Suprapubic skin (tissue), 4 donors: ENCODE data around the gene DNM3. TPM values are rescaled to one million over a fixed set of nuclear protein-coding genes. Genes with fewer than 3 reads are reported as not detected.

Experiments used
- DNase-seq, 2 donors: peaks; one replicate each; pipeline ENCODE4 v3.0.0-alpha.2; 2019; ENCODE audit warnings: low spot score in 2 of 2
- H3K27ac ChIP-seq: fragments of 200-600 bp; sonication (generic); one replicate; pipeline ENCODE4 v1.5.1; 2019
- H3K27me3 ChIP-seq: fragments of 200-600 bp; sonication (generic); one replicate; pipeline ENCODE4 v1.5.1; 2019
- H3K36me3 ChIP-seq: fragments of 200-600 bp; sonication (generic); one replicate; pipeline ENCODE4 v1.5.1; 2019
- H3K4me1 ChIP-seq: fragments of 200-600 bp; sonication (generic); one replicate; pipeline ENCODE4 v1.5.1; 2019
- H3K4me3 ChIP-seq: fragments of 200-600 bp; sonication (generic); one replicate; pipeline ENCODE4 v1.5.1; 2019; ENCODE audit warnings: mild to moderate bottlenecking
- H3K9me3 ChIP-seq: fragments of 200-600 bp; sonication (generic); one replicate; pipeline ENCODE4 v1.5.1; 2019
- EP300 ChIP-seq: sonication (generic); formaldehyde crosslinking; IDR thresholded peaks from one replicate; pipeline ENCODE4 v1.6.1; 2017; ENCODE audit warnings: antibody characterized with exemption
- POLR2A ChIP-seq, 2 donors: fragments of 450-650 bp; IDR thresholded peaks; one replicate each; pipeline ENCODE4 v1.6.1; 2017; ENCODE audit warnings: antibody characterized with exemption in 2 of 2, mild to moderate bottlenecking in 2 of 2, moderate library complexity in 2 of 2
- POLR2AphosphoS5 ChIP-seq, 3 donors: sonication (generic); formaldehyde crosslinking; IDR thresholded peaks; one replicate each; pipeline ENCODE4 v1.6.1; 2017; ENCODE audit warnings: antibody characterized with exemption in 3 of 3
- WGBS: methylation state at CpG from one replicate; pipeline ENCODE4 v1.1.5; 2018; 5-methylcytosine and 5-hydroxymethylcytosine counted together
- total RNA-seq, 4 donors: library from RNA; depleted of rRNA; stranded (reverse); fragments of >200 nt; gene quantifications; one replicate each; pipeline ENCODE4 v1.1.0, GENCODE V29; 2016
- TF ChIP-seq, protein P1 (sequence below), 2 donors: fragments of 200-600 bp in 1 of 2; fragments of 450-650 bp in 1 of 2; sonication (generic) in 1 of 2; IDR thresholded peaks; one replicate each; pipeline ENCODE4 v1.5.1; 2016 to 2019; ENCODE audit warnings: antibody characterized with exemption in 2 of 2, mild to moderate bottlenecking in 1 of 2, moderate library complexity in 1 of 2

DNM3 gene
- total RNA-seq, 4 donors from 2014 or later = 1.6 to 11.7 (median 3.7) TPM

GRCh38 chr1:172324761-172325160, 483.5 kb downstream of the DNM3 start:
- Histone ChIP-seq H3K4me1 (peaks cover 44% of the 10 kb centered on the region), H3K27ac (peak overlapping the region; percentile 20), H3K9me3 (no peaks in the 10 kb centered on the region), H3K36me3 (no peaks in the 10 kb centered on the region), H3K27me3 (no peaks in the 10 kb centered on the region), H3K4me3 (no peak overlapping the region)
- no peak for DNase-seq
- WGBS = 81% methylated on average over 1 of the region's 1 CpG
- TF ChIP-seq, protein P1, sequence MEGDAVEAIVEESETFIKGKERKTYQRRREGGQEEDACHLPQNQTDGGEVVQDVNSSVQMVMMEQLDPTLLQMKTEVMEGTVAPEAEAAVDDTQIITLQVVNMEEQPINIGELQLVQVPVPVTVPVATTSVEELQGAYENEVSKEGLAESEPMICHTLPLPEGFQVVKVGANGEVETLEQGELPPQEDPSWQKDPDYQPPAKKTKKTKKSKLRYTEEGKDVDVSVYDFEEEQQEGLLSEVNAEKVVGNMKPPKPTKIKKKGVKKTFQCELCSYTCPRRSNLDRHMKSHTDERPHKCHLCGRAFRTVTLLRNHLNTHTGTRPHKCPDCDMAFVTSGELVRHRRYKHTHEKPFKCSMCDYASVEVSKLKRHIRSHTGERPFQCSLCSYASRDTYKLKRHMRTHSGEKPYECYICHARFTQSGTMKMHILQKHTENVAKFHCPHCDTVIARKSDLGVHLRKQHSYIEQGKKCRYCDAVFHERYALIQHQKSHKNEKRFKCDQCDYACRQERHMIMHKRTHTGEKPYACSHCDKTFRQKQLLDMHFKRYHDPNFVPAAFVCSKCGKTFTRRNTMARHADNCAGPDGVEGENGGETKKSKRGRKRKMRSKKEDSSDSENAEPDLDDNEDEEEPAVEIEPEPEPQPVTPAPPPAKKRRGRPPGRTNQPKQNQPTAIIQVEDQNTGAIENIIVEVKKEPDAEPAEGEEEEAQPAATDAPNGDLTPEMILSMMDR (IDR thresholded peaks at IDR 0.05) = no peak
- TF ChIP-seq POLR2AphosphoS5 (IDR thresholded peaks at IDR 0.05) = no peak
- no peak for TF ChIP-seq EP300
- no peak for TF ChIP-seq POLR2A (IDR thresholded peaks at IDR 0.05)

- Histone ChIP-seq H3K4me1 (peaks cover 44% of the 10 kb centered on the region), H3K36me3 (no peaks in the 10 kb centered on the region), H3K27me3 (no peaks in the 10 kb centered on the region), H3K4me3 (no peak overlapping the region), H3K27ac (peak overlapping the region; percentile 20), H3K9me3 (no peaks in the 10 kb centered on the region)
- DNase-seq = no peak
- WGBS = 30% methylated on average over 2 of the region's 2 CpGs
- TF ChIP-seq POLR2A (IDR thresholded peaks at IDR 0.05) (no peak), POLR2AphosphoS5 (IDR thresholded peaks at IDR 0.05) (no peak), EP300 (no peak)
- TF ChIP-seq, protein P1 (IDR thresholded peaks at IDR 0.05) = no peak
Measured at GRCh38 chr1:172325531-172325930, 484.2 kb downstream of the DNM3 start.

- Histone ChIP-seq H3K4me1 (peaks cover 40% of the 10 kb centered on the region), H3K27ac (no peak overlapping the region), H3K9me3 (no peaks in the 10 kb centered on the region), H3K36me3 (no peaks in the 10 kb centered on the region), H3K4me3 (no peak overlapping the region), H3K27me3 (no peaks in the 10 kb centered on the region)
- WGBS = 71% methylated on average over 2 of the region's 2 CpGs
- TF ChIP-seq POLR2A (IDR thresholded peaks at IDR 0.05) (no peak), POLR2AphosphoS5 (IDR thresholded peaks at IDR 0.05) (no peak), EP300 (no peak)
- TF ChIP-seq, protein P1 (IDR thresholded peaks at IDR 0.05) = no peak
- DNase-seq = no peak
Measured at GRCh38 chr1:172326136-172326535, 484.8 kb downstream of the DNM3 start.

DNA sequence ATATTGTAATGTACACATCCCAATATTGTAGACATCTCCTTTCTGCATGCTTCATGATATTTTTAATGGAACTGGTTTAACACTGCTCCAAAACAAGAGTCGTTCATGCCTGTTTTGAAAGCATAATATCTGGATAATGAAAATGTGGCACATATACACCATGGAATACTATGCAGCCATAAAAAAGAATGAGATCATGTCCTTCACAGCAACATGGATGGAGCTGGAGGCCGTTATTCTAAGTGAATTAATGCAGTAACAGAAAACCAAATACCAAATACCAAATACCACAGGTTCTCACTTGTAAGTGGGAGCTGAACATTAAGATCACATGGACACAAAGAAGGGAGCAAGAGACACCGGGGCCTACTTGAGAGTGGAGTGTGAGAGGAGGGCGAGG, 487.0 kb downstream of the DNM3 start:
- Histone ChIP-seq H3K4me3 (no peak overlapping the region), H3K27ac (no peak overlapping the region), H3K36me3 (no peaks in the 10 kb centered on the region), H3K4me1 (peaks cover 20% of the 10 kb centered on the region), H3K9me3 (no peaks in the 10 kb centered on the region), H3K27me3 (no peaks in the 10 kb centered on the region)
- DNase-seq = no peak
- TF ChIP-seq EP300 (no peak), POLR2A (IDR thresholded peaks at IDR 0.05) (no peak), POLR2AphosphoS5 (IDR thresholded peaks at IDR 0.05) (no peak)
- TF ChIP-seq, protein P1 (IDR thresholded peaks at IDR 0.05) = no peak
- 94% methylated on average over 4 of the region's 4 CpGs for WGBS

DNA sequence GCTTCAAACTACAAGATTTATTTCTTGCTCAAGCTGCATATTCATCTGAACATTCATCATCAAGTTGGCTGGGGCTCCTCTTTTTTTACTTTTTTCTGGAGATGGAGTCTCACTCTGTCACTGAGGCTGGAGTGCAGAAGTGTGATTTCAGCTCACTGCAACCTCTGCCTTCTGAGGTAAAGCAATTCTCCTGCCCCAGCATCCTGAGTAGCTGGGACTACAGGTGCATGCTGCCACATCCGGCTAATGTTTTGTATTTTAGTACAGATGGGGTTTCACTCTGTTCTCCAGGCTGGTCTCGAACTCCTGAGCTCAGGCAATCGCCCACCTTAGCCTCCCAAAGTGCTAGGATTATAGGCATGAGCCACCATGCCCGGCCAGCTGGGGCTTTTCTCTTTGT, 490.9 kb downstream of the DNM3 start:
- no peak for TF ChIP-seq POLR2A (IDR thresholded peaks at IDR 0.05)
- TF ChIP-seq EP300 = no peak
- TF ChIP-seq, protein P1 (IDR thresholded peaks at IDR 0.05) = no peak
- no peak for TF ChIP-seq POLR2AphosphoS5 (IDR thresholded peaks at IDR 0.05)
- Histone ChIP-seq H3K4me1 (no peaks in the 10 kb centered on the region), H3K36me3 (no peaks in the 10 kb centered on the region), H3K27me3 (no peaks in the 10 kb centered on the region), H3K9me3 (no peaks in the 10 kb centered on the region), H3K4me3 (no peak overlapping the region), H3K27ac (no peak overlapping the region)
- no peak for DNase-seq
- 96% methylated on average over 4 of the region's 4 CpGs for WGBS
